Astrocyte of the hippocampus (primary cell): ENCODE results near the gene IDE.
"Not testable (repeated sequence)": the region's sequence is repeated elsewhere in the genome, so short reads cannot be mapped to it uniquely, and the experiment has no call there.

ENCODE experiments used
- DNase-seq: peaks from one replicate; pipeline ENCODE4 v3.0.0; 2011; ENCODE audit warnings: low read depth, low spot score

Gene IDE

DNA sequence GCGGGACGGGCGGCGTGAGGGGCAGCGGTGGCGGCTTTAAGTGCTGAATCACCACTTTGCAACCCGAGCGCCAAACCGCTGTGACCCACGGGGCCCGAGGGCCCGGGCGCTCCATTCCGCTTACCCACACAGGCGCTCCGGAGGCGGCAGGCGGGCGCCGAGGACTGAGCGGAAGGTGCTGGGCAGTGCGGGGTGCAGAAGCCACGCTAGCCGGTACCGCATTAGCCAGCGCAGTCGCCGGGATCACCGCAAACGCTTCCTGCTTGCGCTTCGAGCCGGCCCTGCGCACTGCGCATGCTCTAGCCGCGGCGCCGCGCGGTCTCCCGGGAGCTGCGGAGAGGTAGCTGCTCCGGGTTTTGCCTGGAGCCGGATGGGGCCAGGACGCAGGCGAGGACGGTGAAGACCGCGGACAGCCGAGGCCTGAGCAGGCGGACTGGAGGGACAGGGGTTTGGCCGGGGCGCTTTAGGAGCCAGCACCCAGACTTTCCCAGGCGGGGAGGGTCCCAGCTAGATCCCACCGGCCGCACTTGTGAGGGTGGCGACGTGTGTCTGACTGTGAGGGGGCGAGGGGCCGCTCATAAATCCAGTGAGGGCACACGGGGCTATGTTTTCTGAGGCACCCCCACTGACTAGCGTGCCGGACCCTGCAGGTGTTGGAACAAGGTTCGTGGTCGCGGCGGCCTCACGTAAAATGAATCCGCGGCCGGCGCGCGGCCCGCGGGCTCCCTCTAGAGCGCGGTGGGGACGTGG, at the start of gene IDE:
Gene IDE (minus strand): TSS at position 296 of the 750 bp plus-strand sequence. CDS start 74 bp downstream, at position 222.
- DNase-seq: peak; percentile 96

DNA sequence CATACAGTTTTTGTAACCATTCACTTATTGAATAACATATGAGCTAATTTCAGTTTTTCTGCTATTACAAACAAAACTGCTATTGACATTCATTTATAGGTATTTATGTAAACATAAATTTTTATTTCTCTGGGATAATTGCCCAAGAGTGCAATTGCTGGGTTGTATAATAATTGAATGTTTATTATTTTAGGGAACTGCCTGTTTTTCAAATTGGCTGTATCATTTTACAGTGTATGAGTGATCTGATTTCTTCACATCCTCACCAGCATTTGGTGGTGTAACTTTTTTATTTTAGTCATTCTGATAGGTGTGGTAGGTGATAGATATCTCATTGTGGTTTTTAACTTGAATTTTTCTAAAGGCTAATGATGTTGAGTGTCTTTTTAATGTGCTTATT, 45.5 kb upstream of the IDE start:
- DNase-seq: no peak

DNA sequence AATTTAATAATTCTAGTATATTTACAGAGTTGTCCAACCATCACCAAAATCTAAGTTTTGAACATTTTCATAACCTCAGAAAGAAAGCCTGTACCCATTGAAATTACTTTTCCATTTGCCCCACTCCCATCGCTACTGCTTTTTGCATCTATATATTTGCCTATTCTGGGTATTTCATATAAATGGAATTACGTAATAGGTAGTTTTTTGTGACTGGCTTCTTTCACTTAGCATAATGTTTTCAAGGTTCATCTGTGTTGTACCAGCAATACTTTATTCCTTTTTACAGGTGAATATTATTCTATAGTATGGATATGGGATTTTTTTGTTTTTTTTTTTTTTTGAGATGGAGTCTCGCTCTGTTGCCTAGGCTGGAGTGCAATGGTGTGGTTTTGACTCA, 41.6 kb upstream of the IDE start:
- DNase-seq: no peak

DNA sequence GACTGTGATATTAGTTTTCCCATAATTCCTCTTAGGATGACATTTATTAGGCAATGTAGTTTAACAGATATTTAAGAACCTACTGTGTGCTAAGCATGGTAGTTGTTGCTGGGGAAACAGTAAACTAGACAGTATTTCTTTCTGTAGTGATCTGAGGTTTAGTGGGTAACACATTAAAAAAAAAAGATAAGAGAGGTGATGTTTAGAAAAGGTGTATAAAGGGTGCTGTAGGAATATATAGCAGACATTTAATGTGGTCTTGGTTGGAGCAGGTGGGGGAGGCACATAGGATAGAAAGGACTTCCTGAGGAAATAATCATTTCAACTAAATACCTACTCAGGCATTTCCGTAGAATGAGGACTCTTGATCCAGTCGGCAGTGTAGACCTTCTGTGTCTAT, 30.9 kb upstream of the IDE start:
- no peak for DNase-seq

DNA sequence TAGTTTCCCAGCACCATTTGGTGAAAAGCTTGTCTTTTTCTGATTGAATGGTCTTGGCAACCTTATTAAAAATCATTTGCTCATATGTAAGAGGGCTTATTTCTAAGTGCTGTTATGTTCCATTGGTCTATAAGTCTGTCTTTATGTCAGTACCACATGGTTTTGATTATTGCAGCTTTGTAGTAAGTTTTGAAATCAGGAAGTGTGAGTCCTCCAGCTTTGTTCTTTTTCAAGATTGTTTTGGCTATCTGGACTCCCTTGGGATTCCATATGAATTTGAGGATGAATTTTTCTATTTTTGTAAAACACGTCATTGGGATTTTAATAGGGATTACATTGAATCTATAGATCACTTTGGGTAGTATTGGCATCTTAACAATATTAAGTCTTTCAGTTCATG, 24.4 kb upstream of the IDE start:
- no peak for DNase-seq

DNA sequence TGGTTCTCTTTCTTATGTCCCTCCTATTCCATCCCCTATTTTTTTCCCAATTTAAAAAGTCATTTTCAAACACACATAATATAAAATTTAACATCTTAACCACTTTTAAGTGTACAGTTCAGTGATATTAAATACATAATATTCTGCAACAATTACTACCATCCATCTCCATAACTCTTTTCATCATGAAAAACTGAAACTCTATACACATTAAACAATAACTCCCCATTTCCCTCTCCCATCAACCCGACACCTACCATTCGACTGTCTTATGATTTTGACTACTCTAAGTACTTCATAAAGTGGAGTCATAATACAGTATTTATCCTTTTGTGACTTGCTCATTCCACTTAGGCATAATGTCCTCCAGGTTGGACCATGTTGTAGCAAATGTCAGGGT, 21.6 kb upstream of the IDE start:
- DNase-seq: no peak

DNA sequence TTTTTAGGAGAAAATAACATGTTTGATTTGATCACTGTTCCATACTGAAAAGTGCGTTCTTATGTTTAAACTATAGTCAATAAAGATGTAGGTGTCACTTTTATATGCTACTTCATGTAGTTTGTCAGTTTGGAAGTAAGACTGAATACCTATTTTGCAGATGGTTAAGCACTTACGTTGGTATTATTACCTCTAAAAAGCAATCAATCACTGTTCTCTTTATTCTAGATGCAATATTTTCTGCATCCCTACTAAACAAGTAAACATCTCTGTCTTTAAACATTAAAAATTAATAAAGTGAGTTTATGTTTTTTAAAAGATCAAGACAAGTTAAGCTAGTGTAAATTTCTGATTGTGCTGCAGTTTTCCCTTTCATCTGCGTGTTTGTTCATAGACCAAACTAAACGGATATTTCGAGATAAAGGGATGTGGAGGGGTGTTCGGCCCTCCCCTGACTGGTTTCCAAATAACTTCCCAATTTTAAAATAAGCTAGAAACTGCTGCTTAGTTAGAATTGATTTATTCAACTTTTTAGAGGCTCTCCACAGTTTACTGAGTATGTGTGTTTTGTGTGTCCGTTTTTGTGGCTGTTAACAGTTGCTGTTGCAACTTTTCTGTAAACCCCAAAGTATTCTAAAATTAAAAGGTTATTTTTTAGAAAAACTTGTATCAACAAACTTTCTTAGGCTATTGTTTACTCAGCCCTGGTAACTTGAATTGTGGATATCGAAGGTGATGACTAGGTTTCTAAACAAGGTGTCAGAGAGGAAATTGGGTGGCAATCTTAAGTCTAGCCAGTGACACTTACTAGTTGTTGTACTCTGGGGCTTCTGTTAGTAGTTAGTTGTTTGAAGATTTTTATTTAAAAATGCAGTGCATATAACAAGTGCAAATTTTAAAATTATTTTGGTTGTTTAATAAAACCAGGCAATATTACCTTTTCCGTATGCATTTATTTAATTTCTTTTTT, 20.0 kb upstream of the IDE start:
- DNase-seq: peak; percentile 31

DNA sequence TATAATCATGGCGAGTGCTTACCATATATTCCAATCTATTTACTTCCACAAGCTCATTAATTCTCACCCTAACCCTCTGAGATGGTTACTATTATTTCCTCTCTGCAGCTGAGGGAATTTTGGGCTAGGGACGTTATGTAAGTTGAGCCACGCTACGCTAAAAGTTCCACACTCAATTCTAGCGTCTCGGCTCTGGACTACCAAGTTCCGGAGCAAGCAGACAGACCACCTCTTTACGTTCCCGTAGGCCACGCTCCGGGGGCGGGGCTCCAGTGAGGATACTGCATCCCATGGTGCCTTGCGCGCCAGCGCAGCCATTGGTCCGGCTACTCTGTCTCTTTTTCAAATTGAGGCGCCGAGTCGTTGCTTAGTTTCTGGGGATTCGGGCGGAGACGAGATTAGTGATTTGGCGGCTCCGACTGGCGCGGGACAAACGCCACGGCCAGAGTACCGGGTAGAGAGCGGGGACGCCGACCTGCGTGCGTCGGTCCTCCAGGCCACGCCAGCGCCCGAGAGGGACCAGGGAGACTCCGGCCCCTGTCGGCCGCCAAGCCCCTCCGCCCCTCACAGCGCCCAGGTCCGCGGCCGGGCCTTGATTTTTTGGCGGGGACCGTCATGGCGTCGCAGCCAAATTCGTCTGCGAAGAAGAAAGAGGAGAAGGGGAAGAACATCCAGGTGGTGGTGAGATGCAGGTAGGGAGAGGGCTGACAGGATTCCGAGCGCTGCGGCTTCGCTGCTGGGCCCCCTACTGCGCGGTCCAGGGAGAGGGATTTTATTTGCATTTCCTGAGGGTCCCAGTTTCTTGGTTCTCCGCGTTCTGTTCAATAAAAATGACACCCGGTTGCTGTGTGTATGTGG, 19.1 kb upstream of the IDE start, which contains the start of gene KIF11:
Gene KIF11 (plus strand): TSS at position 370 of the 858 bp plus-strand sequence. CDS start 246 bp downstream, at position 616.
- peak; percentile 99 for DNase-seq

DNA sequence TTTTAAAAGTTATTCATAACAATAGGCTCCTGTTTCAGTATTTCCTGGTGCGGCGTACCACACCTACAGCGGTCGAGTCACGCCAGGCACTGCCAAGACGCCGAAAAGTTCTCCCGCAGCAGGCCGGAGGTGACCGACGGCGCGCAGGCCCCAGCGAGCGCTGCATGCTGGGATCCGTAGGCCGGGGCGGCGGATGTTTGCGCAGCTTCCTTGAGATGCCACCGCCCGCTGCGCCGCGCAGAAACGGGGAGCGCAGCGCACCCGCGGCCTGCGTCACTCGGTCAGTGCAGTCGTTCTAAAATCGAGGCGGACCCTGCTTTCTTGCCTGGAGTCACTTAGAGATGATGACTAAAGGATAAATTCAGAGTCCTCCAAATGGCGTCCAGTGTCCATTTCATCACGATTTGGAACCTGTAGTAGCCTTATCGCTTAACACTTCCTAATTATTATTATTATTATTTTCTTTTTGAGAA, 17.7 kb upstream of the IDE start:
- DNase-seq: peak; percentile 96

DNA sequence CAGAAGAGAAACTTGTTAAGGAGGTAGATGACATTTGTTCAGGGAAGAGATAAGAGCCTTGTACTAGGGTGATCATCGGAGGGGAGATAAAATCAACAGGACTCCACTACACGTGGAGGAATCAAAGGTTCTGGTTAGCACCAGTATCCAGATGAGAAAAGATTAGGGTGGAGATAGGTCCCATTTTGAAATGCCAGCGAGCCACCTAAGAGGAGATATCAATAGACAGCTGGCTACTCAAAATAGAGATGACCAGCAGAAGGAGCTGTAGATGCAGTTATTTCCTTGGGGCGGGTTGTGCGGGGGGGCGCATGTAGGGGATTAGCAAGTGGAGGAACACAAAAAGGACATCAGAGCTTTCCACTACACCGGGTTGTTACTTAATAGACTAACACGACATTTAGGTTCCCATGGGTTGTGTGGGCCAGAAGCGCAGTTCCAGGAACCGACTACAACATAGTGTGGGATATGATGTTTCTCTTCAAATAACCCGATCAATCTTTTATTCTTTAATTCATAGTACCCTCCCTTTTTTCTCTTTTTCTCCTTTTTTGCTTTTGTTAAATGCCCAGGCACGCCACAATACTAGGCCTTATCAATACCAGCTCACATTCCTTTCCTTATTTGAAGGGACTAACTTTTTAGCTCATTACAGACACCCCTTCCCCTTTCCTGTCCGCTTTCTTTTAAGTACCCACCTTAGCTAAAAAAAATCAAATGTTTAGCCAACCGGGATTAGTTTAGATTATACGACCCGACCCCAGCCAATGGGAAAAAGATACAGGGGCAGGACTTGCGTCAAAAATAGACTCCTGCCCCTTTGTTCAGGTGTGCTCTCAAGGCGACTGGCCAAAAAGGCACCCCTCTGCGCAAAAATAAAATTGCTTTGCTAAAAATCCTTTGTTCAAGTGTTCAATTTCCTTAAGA, 17.0 kb upstream of the IDE start:
- DNase-seq: peak; percentile 61

DNA sequence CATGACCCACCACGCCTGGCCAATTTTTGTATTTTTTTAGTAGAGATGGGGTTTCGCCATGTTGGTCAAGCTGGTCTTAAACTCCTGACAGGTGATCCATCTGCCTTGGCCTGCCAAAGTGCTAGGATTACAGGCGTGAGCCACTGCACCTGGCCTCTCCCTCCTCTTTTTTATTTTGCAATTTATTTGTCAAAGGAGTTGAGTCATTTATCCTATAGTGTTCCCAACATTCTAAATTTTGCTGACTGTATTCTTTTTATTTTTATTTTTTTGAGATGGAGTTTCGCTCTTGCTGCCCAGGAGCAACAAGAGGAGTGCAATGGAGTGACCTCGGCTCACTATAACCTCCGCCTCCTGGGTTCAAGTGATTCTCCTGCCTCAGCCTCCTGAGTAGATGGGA, 8.5 kb upstream of the IDE start:
- not testable (repeated sequence) for DNase-seq

DNA sequence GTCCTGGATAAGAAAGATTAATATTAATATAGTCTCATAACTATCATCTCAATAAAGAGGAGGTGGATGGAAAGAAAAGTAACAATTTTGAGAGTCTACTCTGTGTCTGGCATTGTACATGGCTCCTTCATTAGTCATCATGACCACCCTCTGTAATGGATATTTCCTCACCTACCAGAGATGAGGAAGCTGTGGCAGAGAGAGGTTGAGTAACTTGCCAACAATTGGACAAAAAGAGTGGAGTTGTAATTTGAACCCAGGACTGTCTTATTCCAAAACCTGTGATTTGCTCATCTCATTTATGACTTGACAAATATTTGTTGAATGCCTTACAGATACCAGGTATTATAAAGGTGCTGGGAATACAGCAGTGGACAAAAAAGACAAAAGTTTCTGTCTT, 2.1 kb upstream of the IDE start:
- peak; percentile 31 for DNase-seq

DNA sequence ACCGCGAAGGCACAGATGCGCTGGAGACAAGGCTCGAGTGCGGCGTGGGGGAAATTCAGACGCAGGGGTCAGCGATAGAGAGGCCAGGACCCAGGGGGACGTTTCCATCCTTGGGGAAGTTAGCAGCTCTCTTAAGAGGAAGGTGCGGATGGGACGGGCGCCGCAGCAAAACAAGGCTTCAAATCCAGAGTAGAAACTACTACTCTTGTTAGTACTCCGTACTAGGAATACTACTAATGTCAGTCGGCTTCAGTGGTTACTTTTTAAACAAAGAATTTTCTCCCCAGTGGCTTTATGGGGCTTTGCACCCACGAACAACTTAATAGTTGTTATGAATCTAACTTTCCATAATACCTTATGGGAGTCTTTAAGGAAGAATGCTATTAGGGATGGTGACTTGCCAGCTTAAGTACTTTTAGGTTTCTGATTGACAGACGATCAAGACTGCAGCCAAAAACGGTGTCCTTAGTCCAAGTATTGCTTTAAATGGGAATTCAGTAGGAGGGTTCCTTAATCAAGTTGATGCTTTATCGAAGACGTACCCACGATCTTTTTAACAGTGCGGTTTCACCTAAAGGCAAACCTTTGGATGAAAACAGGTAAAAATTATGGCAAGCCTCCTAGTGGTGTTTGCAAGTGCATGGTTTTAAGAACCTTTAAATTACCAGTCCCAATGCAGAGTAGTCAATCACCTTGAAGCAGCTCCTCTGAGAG, 812 bp upstream of the IDE start:
- DNase-seq: no peak

DNA sequence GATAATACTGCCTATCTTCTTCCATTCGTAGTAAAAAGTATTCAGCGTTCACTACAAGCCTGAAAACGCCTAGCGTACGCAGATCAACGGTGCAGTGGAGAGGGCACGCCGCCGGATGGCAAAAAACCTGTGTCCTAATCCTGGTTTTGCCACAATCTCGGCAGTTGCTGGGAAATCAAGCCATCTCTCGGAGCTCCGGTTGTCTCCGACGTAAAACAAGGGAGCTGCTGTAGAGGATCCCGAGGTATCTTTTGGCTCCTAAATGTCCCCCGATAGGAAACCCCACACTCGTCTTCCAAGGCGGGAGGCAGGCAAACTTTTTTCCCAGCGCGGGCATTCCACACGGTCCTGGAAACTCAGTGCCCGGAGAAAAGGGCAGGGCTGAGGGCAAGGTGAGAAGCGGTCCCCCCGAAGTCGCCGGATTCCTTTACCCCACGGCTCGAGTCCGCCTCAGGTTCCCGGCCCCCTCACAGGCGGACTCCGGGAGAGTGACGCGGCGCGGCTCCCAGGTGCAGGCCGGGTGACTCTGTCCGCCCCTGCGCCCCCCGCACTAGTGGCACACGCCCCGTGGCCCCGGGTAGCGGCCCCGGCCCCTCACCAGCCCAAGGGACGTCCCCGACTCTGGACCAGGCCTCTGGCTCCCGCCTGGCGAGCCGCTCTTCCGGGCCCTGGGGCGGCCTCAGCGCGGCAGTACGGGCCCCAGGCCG, 649 bp downstream of the IDE start:
- DNase-seq: peak; percentile 71

DNA sequence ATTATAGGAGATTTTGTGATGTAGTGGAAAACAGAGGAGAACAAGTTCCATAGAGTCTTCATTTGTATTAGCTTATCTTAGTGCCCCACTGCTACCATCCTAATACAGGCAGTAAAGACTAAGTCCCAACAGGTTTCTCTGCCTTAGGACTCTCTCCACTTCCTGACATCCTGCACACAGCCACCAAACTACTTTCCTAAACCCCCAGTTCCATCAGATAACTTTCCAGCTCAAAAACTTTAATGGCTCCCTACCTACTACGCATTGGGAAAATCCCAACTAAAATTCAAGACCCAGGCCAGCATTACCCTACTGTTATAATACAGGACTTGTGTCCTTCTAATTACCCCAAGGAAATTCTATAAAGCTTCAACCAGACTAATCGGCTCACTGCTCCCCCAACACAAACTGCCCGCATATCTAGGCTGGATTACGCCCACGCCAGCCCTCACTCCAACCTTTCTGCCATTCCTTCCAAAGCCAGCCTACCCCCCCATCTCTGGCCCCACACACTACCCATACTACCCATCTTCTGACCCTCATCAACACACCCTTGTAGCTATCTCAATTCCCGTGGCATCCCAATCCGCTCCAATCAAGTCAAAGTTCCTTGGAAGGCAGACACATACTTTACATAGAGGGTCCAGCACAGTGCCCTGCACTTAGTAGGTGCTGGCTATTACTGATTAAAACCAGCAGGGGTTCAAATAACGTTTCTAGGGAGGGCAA, 1.4 kb downstream of the IDE start:
- peak; percentile 12 for DNase-seq

DNA sequence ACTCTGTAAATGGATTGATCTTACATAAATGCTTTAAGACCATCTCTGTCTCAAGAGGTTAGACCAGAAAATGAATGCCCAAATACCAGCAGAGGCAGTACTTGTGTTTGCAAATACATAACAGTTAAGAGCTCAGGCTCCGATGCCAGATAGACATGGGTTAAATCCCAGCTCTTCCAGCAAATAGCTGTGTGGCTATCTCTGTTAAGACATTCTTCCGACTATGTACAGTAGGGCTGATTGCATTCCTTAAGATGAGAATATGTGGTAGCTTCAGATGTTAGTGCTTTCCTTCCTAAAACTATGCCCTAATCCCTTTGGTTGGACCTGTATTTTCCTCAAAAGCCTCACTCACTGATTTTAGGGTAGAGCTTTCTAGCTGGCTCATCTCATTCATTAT, 2.2 kb downstream of the IDE start:
- peak; percentile 60 for DNase-seq

DNA sequence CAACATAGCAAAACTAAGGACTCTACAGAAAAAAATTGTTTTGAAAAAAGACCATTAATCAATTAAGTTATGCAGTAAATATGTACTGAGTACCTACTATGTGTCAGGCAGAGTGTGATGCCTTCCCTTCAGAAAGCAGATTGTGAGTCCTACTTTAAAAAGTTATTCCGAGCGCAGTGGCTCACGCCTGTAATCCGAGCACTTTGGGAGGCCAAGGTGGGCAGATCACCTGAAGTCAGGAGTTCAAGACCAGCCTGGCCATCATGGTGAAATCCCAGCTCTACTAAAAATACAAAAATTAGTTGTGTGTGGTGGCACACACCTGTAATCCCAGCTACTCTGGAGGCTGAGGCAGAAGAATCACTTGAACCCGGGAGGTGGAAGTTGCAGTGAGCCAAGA, 4.2 kb downstream of the IDE start:
- not testable (repeated sequence) for DNase-seq

DNA sequence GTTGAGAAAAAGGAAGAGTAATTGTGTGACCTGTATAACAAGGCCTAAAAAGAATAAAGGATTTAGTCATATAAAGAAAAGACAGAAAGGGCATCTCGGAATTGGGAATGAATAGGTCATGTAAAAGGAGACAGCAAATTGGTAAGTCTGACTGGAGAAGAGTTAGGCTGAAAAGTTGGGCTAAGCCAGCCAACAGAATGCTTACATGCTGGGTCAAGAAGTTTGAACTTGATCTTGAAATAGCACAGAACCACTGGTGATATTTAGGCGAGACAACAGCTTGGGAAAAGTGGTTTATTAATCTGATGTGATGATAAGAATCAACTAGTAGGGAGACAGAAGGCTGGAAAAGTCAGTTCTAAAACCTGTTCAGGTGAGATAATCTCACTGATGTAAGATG, 4.8 kb downstream of the IDE start:
- DNase-seq: no peak
